GM18505 (cell line): ENCODE results near the gene OR8U1.
"Not testable (repeated sequence)": the region's sequence is repeated elsewhere in the genome, so short reads cannot be mapped to it uniquely, and the experiment has no call there.

Experiments used
- ATAC-seq: cut with Tn5 transposase; IDR thresholded peaks from one replicate; pipeline ENCODE4 v1.9.1; 2021; ENCODE audit not compliant: unreplicated experiment
- POLR2A ChIP-seq: IDR thresholded peaks from 4 replicates; pipeline ENCODE4 v1.6.1; 2011; ENCODE audit warnings: borderline replicate concordance; ENCODE audit not compliant: insufficient read depth, insufficient read length; ENCODE audit errors: extremely low read depth

Gene OR8U1

GRCh38 chr11:56375324-56375723 is at the start of gene OR8U1:
Gene OR8U1, plus strand, starts transcription at chr11:56375624. Its CDS starts 0 bp downstream, at chr11:56375624.
- no peak for TF ChIP-seq POLR2A
- no peak for ATAC-seq

DNA sequence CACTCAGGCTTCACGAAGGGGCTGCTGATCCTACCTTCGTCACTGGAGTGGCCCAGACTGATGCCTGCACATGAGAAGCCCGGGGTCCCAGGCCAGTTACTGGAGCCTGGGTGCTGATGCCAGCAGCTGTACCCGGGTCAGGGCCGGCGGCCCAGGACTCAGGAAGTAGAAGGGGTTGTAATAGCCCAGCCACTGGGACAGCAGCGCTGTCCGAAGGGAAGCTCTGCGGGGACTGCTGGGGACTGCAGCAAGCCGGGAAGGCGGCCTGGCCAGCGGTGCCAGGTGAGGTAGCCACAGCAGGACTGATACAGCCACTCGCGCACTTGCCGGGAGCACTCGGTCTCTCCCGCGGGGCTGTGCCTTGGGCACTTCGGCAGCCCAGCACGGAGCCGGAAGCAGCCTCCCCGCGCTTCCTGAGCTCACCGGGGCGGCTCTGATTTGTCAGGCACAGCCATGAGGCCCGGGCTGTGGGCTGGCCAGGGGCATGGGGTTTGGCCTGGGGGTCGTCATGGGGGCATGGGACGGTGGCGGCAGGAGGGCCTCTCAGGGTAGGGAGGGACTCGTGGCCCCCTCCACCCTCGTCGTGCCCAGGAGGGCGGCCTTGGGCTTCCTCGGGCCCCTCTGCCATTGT is 43.4 kb upstream of the OR8U1 start:
- TF ChIP-seq POLR2A = no peak
- ATAC-seq = no peak

DNA sequence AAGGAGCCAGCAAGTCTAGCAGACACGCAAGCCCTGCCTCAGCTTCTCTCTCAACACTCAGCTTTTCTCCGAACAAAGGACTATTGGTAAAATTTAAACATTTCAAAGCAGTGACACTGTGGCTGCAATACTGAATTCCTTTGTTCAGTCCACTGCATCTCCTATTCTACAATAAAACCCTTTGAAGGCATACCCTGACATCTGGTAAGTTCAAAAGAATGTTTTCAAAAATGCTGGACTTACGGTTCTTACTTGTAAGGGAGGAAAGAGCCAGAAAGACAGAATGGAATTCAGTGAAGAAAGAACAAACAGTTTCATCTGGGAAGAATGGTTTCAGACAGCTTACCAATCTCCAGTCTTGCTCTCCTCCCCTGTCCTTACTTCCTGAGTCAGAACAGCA is 42.3 kb upstream of the OR8U1 start:
- ATAC-seq = no peak
- TF ChIP-seq POLR2A = no peak

- TF ChIP-seq POLR2A = no peak
- no peak for ATAC-seq
Measured at GRCh38 chr11:56340289-56340688, 35.1 kb upstream of the OR8U1 start.

- no peak for TF ChIP-seq POLR2A
- no peak for ATAC-seq
Measured at GRCh38 chr11:56345739-56346138, 29.7 kb upstream of the OR8U1 start, which contains the start of gene OR8K1. Gene OR8K1, plus strand, starts transcription at chr11:56346039. Its CDS starts 0 bp downstream, at chr11:56346039.

GRCh38 chr11:56353991-56354390 is 21.4 kb upstream of the OR8U1 start, which contains the start of gene OR8J1:
Gene OR8J1, plus strand, starts transcription at chr11:56354291. Its CDS starts 5,956 bp downstream, at chr11:56360247.
- ATAC-seq = no peak
- TF ChIP-seq POLR2A = no peak

GRCh38 chr11:56380120-56380519 is 4.7 kb downstream of the OR8U1 start:
- no peak for TF ChIP-seq POLR2A
- ATAC-seq = no peak

DNA sequence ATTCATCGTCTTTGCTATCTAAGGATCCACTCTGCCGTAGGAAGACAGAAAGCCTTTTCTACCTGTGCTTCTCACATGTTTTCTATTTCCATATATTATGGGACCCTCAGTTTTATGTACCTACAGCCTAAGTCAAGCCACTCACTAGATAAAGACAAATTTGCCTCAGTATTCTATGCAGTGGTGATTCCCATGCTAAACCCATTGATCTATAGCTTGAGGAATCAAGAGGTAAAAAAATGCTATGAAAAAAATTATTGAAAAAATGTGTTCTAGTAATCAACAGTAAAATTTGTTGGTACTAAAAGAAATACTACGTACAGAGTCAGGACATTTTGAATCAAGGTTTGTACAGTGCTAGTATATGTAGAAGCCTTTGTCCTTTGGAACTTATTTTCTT is 19.0 kb downstream of the OR8U1 start:
- TF ChIP-seq POLR2A = no peak
- ATAC-seq = no peak

- TF ChIP-seq POLR2A = no peak
- no peak for ATAC-seq
Measured at GRCh38 chr11:56396047-56396446, 20.6 kb downstream of the OR8U1 start.

- ATAC-seq = not testable (repeated sequence)
Measured at GRCh38 chr11:56401858-56402461, 26.5 kb downstream of the OR8U1 start.

DNA sequence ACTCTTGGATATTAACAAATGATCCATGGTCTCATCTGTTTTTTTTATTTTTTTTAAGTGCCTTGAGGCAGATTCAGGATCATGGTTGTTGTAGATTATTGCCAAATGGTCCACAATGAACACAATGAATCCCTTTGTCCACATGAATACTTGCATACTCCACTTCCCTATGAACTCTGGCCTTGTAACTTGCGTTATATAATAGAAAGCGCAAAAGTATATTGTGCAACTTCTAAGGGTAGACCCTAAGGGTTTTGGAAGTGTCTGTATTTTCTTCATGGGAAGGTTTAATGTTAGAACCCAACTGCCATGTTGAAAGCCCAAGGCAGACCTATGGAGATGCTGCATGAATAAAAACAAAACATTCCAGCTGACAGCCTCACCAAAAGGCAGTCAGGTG is 29.0 kb downstream of the OR8U1 start:
- no peak for ATAC-seq
- TF ChIP-seq POLR2A = no peak

DNA sequence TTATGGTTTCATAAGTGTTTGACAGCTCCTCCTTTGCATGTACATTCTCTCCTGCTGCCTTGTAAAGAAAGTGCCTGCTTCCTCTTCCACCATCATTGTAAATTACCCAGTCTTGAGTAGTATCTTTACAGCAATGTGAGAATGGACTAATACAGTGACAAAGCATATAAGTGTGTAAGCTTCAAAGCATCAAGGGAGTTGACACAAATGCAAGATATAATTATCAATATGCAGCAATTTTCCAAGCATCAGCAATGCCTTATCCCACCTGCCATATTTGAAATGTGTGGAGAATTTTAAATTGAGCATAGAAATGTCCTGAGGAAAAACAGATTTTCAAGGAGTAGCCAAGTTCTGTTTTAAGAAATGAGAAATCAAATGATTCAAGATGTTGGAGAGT is 35.4 kb downstream of the OR8U1 start:
- TF ChIP-seq POLR2A = no peak
- ATAC-seq = no peak

GRCh38 chr11:56412396-56412795 is 37.0 kb downstream of the OR8U1 start, which contains the start of gene OR5AL1:
Gene OR5AL1, plus strand, starts transcription at chr11:56412696.
- ATAC-seq = no peak
- TF ChIP-seq POLR2A = no peak
